Pancreas (tissue), 10 donors: ENCODE results near the gene COQ10A. TPM values are rescaled to one million over a fixed set of nuclear protein-coding genes. Genes with fewer than 3 reads are reported as not detected.

Experiments
- ATAC-seq, 4 donors: fragments of 200-7000 bp; cut with Tn5 transposase; one replicate each; pipeline versions ENCODE4 v1.8.0 to v1.9.1; 2020; ENCODE audit warnings: mild to moderate bottlenecking in 4 of 4, moderate library complexity in 4 of 4
- DNase-seq, 6 donors: peaks; one replicate each; pipeline ENCODE4 v3.0.0-alpha.2; 2020
- FAIRE-seq: peaks from 2 replicates; lab custom pipeline; 2012; peaks lifted over from hg19 to GRCh38; lab: Jason Lieb, UNC
- H3K27ac ChIP-seq, 4 donors: fragments of 200-600 bp; sonication (generic); 1 replicate in 3 of 4; 2 replicates in 1 of 4; pipeline versions ENCODE4 v1.5.0 to v1.8.0; 2020
- H3K27me3 ChIP-seq, 4 donors: fragments of 200-600 bp; one replicate each; pipeline ENCODE4 v1.8.0; 2021
- H3K36me3 ChIP-seq, 3 donors: fragments of 200-600 bp; sonication (generic) in 1 of 3; one replicate each; pipeline versions ENCODE4 v1.5.0 to v1.8.0; 2020 to 2021
- H3K4me1 ChIP-seq, 3 donors: fragments of 200-600 bp; one replicate each; pipeline ENCODE4 v1.8.0; 2021
- H3K4me3 ChIP-seq, 4 donors: fragments of 200-600 bp; sonication (generic) in 2 of 4; one replicate each; pipeline versions ENCODE4 v1.5.0 to v1.8.0; 2020 to 2021
- H3K9me3 ChIP-seq, 4 donors: fragments of 200-600 bp; one replicate each; pipeline ENCODE4 v1.8.0; 2021
- WGBS, 2 donors: extraction: QIAGEN DNeasy Blood & Tissue Kit; methylation state at CpG; one replicate each; pipeline ENCODE4 v1.1.7; 2013; 5-methylcytosine and 5-hydroxymethylcytosine counted together
- intact Hi-C, 3 donors: fragments of 100-400 bp; cut with DNase I; formaldehyde crosslinking; loops; one replicate each; pipeline versions ENCODE4 v1.11.1 to v1.14.2; 2022
- polyA plus RNA-seq, 2 donors: library from polyadenylated mRNA; stranded (reverse); fragments of 200-250 nt; gene quantifications; one replicate each; pipeline ENCODE4 v1.2.3, GENCODE V29; 2013
- total RNA-seq, 6 donors: library from RNA; stranded (reverse); fragmentation: NEBNext Ultra II Directional in 4 of 6; extraction: Animal tissue kit (Norgen Biotek cat#: 25700) in 4 of 6; gene quantifications; one replicate each; pipeline versions ENCODE4 v1.2.1 to v1.2.4, GENCODE V29; 2021 to 2023
- TF ChIP-seq, protein P1 (sequence below), 4 donors: fragments of 200-600 bp; sonication (generic) in 3 of 4; IDR thresholded peaks; one replicate each; pipeline versions ENCODE4 v1.5.0 to v1.8.0; 2021; ENCODE audit warnings: antibody characterized with exemption in 4 of 4
- donor health status: healthy with polysubstance abuse.
- donor health status: DM: no; HTN: no; CAD: no; lungs with moderate emphysema.
- donor health status: DM: no; HTN: no; CAD: no.
- donor health status: control.
- donor health status: control.
- donor health status: Bipolar disorder and iron deficiency.
- donor health status: DM: yes; HTN: yes; CAD: no.
- donor health status: DM: no; HTN: no; CAD: no.
- donor health status: DM: no; HTN: no; CAD: no.
- donor health status: DM: yes; HTN: yes; CAD: no.

The COQ10A gene
- total and polyA plus RNA-seq, 8 donors, result 8.0 to 36.4 (median 11.8) TPM

DNA sequence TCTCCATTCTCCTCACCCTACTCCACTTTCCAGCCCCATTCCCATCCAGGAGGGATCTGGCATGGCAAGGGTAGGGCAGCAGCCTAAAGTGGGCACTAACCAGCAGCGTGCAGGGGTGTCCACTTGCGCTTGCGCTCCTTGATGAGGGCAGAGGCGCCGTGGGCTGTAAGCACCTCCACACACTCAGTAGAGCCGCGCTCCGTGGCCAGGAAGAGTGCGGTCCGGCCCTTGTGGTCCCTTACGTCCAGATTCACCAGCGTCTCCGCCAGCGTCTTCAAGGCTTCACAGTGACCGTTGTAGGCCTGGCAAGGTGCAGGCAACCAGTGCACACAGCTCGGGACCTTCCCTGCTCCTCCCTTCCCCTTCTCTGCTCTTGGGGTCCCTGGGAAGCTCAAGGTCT, 18.8 kb upstream of the COQ10A start:
- ATAC-seq (no peak), DNase-seq (no peak), FAIRE-seq (no peak)
- Histone ChIP-seq H3K4me3 (no peak overlapping the region), H3K27me3 (no peaks in the 10 kb centered on the region), H3K36me3 (peaks cover 0 to 79% (median 33%) of the 10 kb centered on the region in 3 donors), H3K27ac (no peak overlapping the region), H3K9me3 (no peaks in the 10 kb centered on the region), H3K4me1 (peaks cover 0 to 13% (median 6%) of the 10 kb centered on the region in 3 donors)
- intact Hi-C loops, result no loop called here
- WGBS, 2 donors, result 95 to 96% methylated on average over 16 of the region's 16 CpGs
- TF ChIP-seq, protein P1, sequence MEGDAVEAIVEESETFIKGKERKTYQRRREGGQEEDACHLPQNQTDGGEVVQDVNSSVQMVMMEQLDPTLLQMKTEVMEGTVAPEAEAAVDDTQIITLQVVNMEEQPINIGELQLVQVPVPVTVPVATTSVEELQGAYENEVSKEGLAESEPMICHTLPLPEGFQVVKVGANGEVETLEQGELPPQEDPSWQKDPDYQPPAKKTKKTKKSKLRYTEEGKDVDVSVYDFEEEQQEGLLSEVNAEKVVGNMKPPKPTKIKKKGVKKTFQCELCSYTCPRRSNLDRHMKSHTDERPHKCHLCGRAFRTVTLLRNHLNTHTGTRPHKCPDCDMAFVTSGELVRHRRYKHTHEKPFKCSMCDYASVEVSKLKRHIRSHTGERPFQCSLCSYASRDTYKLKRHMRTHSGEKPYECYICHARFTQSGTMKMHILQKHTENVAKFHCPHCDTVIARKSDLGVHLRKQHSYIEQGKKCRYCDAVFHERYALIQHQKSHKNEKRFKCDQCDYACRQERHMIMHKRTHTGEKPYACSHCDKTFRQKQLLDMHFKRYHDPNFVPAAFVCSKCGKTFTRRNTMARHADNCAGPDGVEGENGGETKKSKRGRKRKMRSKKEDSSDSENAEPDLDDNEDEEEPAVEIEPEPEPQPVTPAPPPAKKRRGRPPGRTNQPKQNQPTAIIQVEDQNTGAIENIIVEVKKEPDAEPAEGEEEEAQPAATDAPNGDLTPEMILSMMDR (IDR thresholded peaks at IDR 0.05), result no peak

DNA sequence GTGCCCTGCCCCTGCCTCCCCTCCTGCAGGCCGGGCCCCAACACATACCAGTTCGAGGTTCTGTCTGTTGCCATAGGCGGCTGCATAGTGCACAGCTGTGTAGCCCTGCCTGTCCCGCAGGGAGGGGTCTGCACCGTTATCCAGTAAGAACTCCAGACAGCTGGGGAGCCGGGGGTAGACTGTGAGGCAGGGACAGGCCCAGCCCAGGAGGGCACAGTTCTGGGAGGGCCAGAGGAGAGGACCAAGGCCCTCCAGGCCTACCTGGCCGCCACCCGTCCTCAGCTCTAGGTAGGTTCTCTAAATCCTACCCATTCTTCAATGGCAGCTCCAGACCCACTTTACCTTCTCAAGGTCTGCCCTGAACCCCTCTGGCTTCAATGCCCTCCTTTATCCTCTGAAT, 18.0 kb upstream of the COQ10A start:
- no peak overlapping the region for H3K4me3 ChIP-seq
- DNase-seq, result no peak
- H3K27me3 ChIP-seq, result no peaks in the 10 kb centered on the region
- peaks cover 0 to 79% (median 41%) of the 10 kb centered on the region in 3 donors for H3K36me3 ChIP-seq
- ATAC-seq, result no peak
- no peak overlapping the region for H3K27ac ChIP-seq
- intact Hi-C loops, result no loop called here
- H3K4me1 ChIP-seq, result peaks cover 0 to 6% (median 6%) of the 10 kb centered on the region in 3 donors
- no peak for FAIRE-seq
- WGBS, 2 donors, result 89 to 93% methylated on average over 8 of the region's 8 CpGs
- TF ChIP-seq, protein P1 (IDR thresholded peaks at IDR 0.05), result no peak
- H3K9me3 ChIP-seq, result no peaks in the 10 kb centered on the region

DNA sequence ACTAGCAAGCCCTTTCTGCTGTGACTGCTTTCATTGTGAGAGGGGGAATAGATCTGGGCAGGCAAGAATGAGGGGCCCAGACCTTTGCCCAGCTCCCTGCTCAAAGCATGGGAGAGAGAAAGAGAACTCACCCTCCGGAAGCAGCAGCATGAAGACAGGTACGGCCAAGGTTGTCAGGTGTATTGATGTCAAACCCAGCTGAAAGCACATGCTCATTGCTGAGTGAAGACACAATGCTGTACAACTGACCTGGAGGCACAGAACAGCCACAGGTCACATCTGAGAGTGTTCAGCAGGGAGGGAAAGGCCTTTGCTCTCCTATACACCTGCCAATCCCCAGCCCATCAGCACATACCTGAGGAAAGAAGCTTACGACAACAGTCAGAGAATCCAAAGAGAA, 14.1 kb upstream of the COQ10A start:
- H3K4me3 ChIP-seq, result no peak overlapping the region
- DNase-seq (no peak), ATAC-seq (no peak), FAIRE-seq (no peak)
- peaks cover 0 to 14% (median 0%) of the 10 kb centered on the region in 3 donors for H3K4me1 ChIP-seq
- intact Hi-C loops, result loop anchor here in 1 of 3 donors (10.0 kb wide), 1 partner anchor 58 kb away; no protein-coding TSS in a partner anchor
- 91 to 93% methylated on average over 3 of the region's 3 CpGs for WGBS, 2 donors
- H3K27ac ChIP-seq, result no peak overlapping the region
- H3K9me3 ChIP-seq, result no peaks in the 10 kb centered on the region
- TF ChIP-seq, protein P1 (IDR thresholded peaks at IDR 0.05), result no peak
- peaks cover 0 to 66% (median 32%) of the 10 kb centered on the region in 3 donors for H3K36me3 ChIP-seq
- H3K27me3 ChIP-seq, result no peaks in the 10 kb centered on the region

DNA sequence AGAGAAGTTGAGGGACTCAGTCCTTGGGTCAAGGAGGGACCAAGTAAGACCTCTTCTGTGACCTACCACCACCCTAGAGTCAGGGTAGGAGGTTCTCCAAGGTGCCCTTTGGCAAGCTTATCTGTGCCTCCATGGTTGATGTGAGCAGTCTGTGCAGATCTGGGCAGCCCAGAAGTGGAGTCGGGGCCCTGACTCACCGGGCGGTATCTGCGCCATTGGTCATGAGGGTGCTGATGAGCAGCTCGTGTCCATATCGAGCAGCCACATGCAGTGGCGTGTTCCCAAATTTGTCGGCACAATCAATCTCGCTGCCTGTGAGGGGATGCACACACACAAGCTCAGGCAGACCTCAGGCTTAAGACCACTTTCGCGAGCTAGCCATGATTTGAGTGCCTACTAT, 13.7 kb upstream of the COQ10A start:
- WGBS, 2 donors, result 90 to 97% methylated on average over 11 of the region's 11 CpGs
- Histone ChIP-seq H3K9me3 (no peaks in the 10 kb centered on the region), H3K27ac (no peak overlapping the region), H3K4me1 (peaks cover 0 to 14% (median 0%) of the 10 kb centered on the region in 3 donors), H3K36me3 (peaks cover 0 to 61% (median 28%) of the 10 kb centered on the region in 3 donors), H3K4me3 (no peak overlapping the region), H3K27me3 (no peaks in the 10 kb centered on the region)
- DNase-seq (no peak), FAIRE-seq (no peak), ATAC-seq (no peak)
- TF ChIP-seq, protein P1 (IDR thresholded peaks at IDR 0.05), result no peak
- intact Hi-C loops, result loop anchor here in 1 of 3 donors (10.0 kb wide), 1 partner anchor 58 kb away; no protein-coding TSS in a partner anchor

DNA sequence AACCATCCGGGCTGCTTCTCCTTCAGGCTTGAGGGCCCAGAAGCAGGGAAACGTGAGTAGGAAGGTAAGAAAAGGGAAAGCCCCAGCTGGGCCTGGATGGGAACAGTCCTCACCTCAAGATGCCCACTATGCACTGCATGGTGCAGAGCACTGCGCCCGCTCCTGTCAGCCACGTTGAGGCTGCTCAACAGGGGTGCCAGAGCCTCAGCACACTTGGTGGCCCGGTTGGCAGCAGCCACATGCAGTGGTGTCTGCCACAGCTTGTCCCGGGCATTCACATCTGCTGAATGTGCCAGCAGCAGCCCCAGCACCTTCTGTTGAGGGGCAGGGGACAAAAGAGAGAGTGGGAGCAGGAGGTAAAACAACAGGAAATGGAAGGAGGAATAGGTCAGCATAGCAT, 11.1 kb upstream of the COQ10A start:
- TF ChIP-seq, protein P1 (IDR thresholded peaks at IDR 0.05), result no peak
- Histone ChIP-seq H3K27me3 (no peaks in the 10 kb centered on the region), H3K36me3 (peaks cover 0 to 39% (median 22%) of the 10 kb centered on the region in 3 donors), H3K27ac (no peak overlapping the region), H3K4me3 (no peak overlapping the region), H3K4me1 (peaks cover 0 to 19% (median 0%) of the 10 kb centered on the region in 3 donors), H3K9me3 (no peaks in the 10 kb centered on the region)
- no peak for ATAC-seq
- WGBS, 2 donors, result 90 to 91% methylated on average over 7 of the region's 7 CpGs
- intact Hi-C loops, result loop anchor here in 1 of 3 donors (10.0 kb wide), 1 partner anchor 61 kb away; no protein-coding TSS in a partner anchor
- no peak for FAIRE-seq
- DNase-seq, result peak in 1 of 6 donors; percentile 7
